Body of pancreas (tissue), 4 donors: ENCODE data around the gene GNMT.

Experiments
- POLR2A ChIP-seq, 3 donors: fragments of 450-650 bp; IDR thresholded peaks; one replicate each; pipeline ENCODE4 v1.6.1; 2016; ENCODE audit warnings: antibody characterized with exemption in 3 of 3, mild to moderate bottlenecking in 2 of 3
- TF ChIP-seq, protein P1 (sequence below), 7 experiments: fragments of 450-650 bp in 4 of 7; fragments of 200-600 bp in 3 of 7; sonication (generic) in 3 of 7; IDR thresholded peaks; one replicate each; pipeline ENCODE4 v1.5.1; 2016 to 2019; ENCODE audit warnings: antibody characterized with exemption in 7 of 7

DNA sequence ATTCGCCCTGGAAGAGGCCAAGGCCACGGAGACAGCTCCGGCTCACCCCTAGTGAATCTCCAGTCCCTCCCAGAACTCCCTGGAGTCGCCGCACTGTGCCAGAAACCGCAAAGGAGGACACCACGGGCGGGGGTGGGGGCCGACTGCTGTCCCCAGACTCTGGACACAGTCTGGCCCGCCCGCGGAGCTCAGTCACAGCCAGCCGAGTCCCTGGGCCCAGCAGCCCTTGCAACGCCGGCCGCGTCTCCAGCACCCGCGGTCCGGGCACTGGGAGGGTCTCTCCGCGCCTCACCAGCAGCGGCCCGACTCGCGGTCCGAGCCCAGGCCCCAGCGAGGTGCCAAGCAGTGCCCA, 17.9 kb downstream of the GNMT start:
- TF ChIP-seq, protein P1, sequence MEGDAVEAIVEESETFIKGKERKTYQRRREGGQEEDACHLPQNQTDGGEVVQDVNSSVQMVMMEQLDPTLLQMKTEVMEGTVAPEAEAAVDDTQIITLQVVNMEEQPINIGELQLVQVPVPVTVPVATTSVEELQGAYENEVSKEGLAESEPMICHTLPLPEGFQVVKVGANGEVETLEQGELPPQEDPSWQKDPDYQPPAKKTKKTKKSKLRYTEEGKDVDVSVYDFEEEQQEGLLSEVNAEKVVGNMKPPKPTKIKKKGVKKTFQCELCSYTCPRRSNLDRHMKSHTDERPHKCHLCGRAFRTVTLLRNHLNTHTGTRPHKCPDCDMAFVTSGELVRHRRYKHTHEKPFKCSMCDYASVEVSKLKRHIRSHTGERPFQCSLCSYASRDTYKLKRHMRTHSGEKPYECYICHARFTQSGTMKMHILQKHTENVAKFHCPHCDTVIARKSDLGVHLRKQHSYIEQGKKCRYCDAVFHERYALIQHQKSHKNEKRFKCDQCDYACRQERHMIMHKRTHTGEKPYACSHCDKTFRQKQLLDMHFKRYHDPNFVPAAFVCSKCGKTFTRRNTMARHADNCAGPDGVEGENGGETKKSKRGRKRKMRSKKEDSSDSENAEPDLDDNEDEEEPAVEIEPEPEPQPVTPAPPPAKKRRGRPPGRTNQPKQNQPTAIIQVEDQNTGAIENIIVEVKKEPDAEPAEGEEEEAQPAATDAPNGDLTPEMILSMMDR (IDR thresholded peaks at IDR 0.05), result no peak
- TF ChIP-seq POLR2A (IDR thresholded peaks at IDR 0.05), result no peak
